ENCODE results near the gene TNXB. TPM values are rescaled to one million over a fixed set of nuclear protein-coding genes. Genes with fewer than 3 reads are reported as not detected.

The TNXB gene
- total and polyA plus RNA-seq, 11 donors, result 17.8 to 234 (median 51.8) TPM

GRCh38 chr6:32137454-32137853 lies 28.3 kb upstream of the TNXB start:
- H3K9me3 ChIP-seq, result no peaks in the 10 kb centered on the region
- H3K36me3 ChIP-seq, result no peaks in the 10 kb centered on the region
- intact Hi-C loops (cut with DNase I), result no loop called here
- no peaks in the 10 kb centered on the region for H3K4me1 ChIP-seq
- TF ChIP-seq POLR2A (IDR thresholded peaks at IDR 0.05) (no peak), CTCF (IDR thresholded peaks at IDR 0.05) (no peak)
- no peak overlapping the region for H3K4me3 ChIP-seq
- ATAC-seq, result no peak
- no peaks in the 10 kb centered on the region for H3K27me3 ChIP-seq
- DNase-seq, result no peak
- H3K27ac ChIP-seq, result no peak overlapping the region

- Histone ChIP-seq H3K27ac (no peak overlapping the region), H3K9me3 (no peaks in the 10 kb centered on the region), H3K4me3 (no peak overlapping the region), H3K4me1 (peaks cover 6 to 16% (median 9%) of the 10 kb centered on the region in 12 donors), H3K36me3 (no peaks in the 10 kb centered on the region), H3K27me3 (no peaks in the 10 kb centered on the region)
- ATAC-seq (no peak), DNase-seq (no peak)
- no peak for TF ChIP-seq POLR2A (IDR thresholded peaks at IDR 0.05)
- no peak for TF ChIP-seq CTCF (IDR thresholded peaks at IDR 0.05)
- intact Hi-C loops (cut with DNase I), result loop anchor here in 2 of 10 donors (2.0 to 5.0 kb wide), 2 partner anchors 13 to 44 kb away; partner anchors contain the start of genes AGPAT1 (in 1 of the 2) and RNF5 (in 1 of the 2)
- WGBS, 4 donors, result 71 to 78% (median 76%) methylated on average over 4 of the region's 4 CpGs
Measured at GRCh38 chr6:32133786-32134185, 24.6 kb upstream of the TNXB start.

GRCh38 chr6:32132110-32132509 lies 23.0 kb upstream of the TNXB start:
- Histone ChIP-seq H3K27ac (no peak overlapping the region), H3K4me1 (peaks cover 11 to 26% (median 18%) of the 10 kb centered on the region in 12 donors), H3K36me3 (peaks cover 0 to under 1% (median 0%) of the 10 kb centered on the region in 9 donors), H3K27me3 (no peaks in the 10 kb centered on the region), H3K4me3 (no peak overlapping the region), H3K9me3 (no peaks in the 10 kb centered on the region)
- TF ChIP-seq CTCF (IDR thresholded peaks at IDR 0.05) (no peak), POLR2A (IDR thresholded peaks at IDR 0.05) (no peak)
- DNase-seq (no peak), ATAC-seq (no peak)
- intact Hi-C loops (cut with DNase I), result loop anchor here in 2 of 10 donors (2.0 to 5.0 kb wide), 2 partner anchors 15 to 45 kb away; partner anchors contain the start of genes AGPAT1 (in 1 of the 2) and RNF5 (in 1 of the 2)

GRCh38 chr6:32131439-32131948 lies 22.4 kb upstream of the TNXB start:
- Histone ChIP-seq H3K4me3 (no peak overlapping the region), H3K4me1 (peaks cover 11 to 32% (median 23%) of the 10 kb centered on the region in 12 donors), H3K27me3 (no peaks in the 10 kb centered on the region), H3K27ac (no peak overlapping the region), H3K36me3 (peaks cover 0 to 7% (median 2%) of the 10 kb centered on the region in 9 donors), H3K9me3 (no peaks in the 10 kb centered on the region)
- TF ChIP-seq POLR2A (IDR thresholded peaks at IDR 0.05) (no peak), CTCF (IDR thresholded peaks at IDR 0.05) (no peak)
- intact Hi-C loops (cut with DNase I), result loop anchor here in 3 of 10 donors (1.0 to 5.0 kb wide), 3 partner anchors 21 to 46 kb away; partner anchors contain the start of genes AGPAT1 (in 1 of the 3) and RNF5 (in 1 of the 3)
- DNase-seq (no peak), ATAC-seq (no peak)
- WGBS, 4 donors, result 84 to 88% (median 87%) methylated on average over 14 of the region's 14 CpGs
